Uterus (tissue), 4 donors: ENCODE results near the gene ABCC4. TPM values are rescaled to one million over a fixed set of nuclear protein-coding genes. Genes with fewer than 3 reads are reported as not detected.

ENCODE experiments used
- DNase-seq, 2 donors: peaks; one replicate each; pipeline ENCODE4 v3.0.0-alpha.2; 2019 to 2020
- H3K27ac ChIP-seq, 2 donors: fragments of 200-600 bp; sonication (generic); 1 replicate in 1 of 2; 2 replicates in 1 of 2; pipeline ENCODE4 v1.5.1; 2016 to 2018
- H3K27me3 ChIP-seq, 2 donors: fragments of 200-600 bp; sonication (generic); one replicate each; pipeline ENCODE4 v1.5.1; 2018 to 2019; ENCODE audit warnings: control low read depth in 1 of 2
- H3K36me3 ChIP-seq, 2 donors: fragments of 200-600 bp; sonication (generic); one replicate each; pipeline ENCODE4 v1.5.1; 2019; ENCODE audit warnings: control low read depth in 1 of 2
- H3K4me1 ChIP-seq, 2 donors: fragments of 200-600 bp; sonication (generic); one replicate each; pipeline ENCODE4 v1.5.1; 2018 to 2019; ENCODE audit warnings: control low read depth in 1 of 2
- H3K4me3 ChIP-seq, 2 donors: fragments of 200-600 bp; sonication (generic); 1 replicate in 1 of 2; 2 replicates in 1 of 2; pipeline ENCODE4 v1.5.1; 2018 to 2019; ENCODE audit warnings: mild to moderate bottlenecking in 1 of 2
- H3K9me3 ChIP-seq, 2 donors: fragments of 200-600 bp; sonication (generic); one replicate each; pipeline ENCODE4 v1.5.1; 2019; ENCODE audit warnings: control low read depth in 1 of 2
- POLR2A ChIP-seq, 2 donors: fragments of 450-650 bp; IDR thresholded peaks; one replicate each; pipeline ENCODE4 v1.6.1; 2016; ENCODE audit warnings: antibody characterized with exemption in 2 of 2, mild to moderate bottlenecking in 1 of 2, moderate library complexity in 1 of 2
- intact Hi-C: fragments of 100-400 bp; cut with DNase I; formaldehyde crosslinking; loops from one replicate; pipeline ENCODE4 v1.15.1; 2023; ENCODE audit warnings: low total_unique reads
- total RNA-seq, 4 donors: library from RNA; depleted of rRNA in 3 of 4; stranded (reverse); fragments of >200 nt in 3 of 4; gene quantifications; one replicate each; pipeline versions ENCODE4 v1.1.0 to v1.2.4, GENCODE V29; 2014 to 2023
- TF ChIP-seq, protein P1 (sequence below), 4 experiments: fragments of 200-600 bp in 2 of 4; fragments of 450-650 bp in 2 of 4; sonication (generic) in 2 of 4; IDR thresholded peaks; one replicate each; pipeline ENCODE4 v1.5.1; 2016 to 2019; ENCODE audit warnings: antibody characterized with exemption in 4 of 4, mild to moderate bottlenecking in 2 of 4, moderate library complexity in 1 of 4
- donor health status: DM: yes; HTN: yes; CAD: no.

Gene ABCC4
- total RNA-seq, 4 donors from 2014 or later: 13.8 to 37.7 (median 25.3) TPM

DNA sequence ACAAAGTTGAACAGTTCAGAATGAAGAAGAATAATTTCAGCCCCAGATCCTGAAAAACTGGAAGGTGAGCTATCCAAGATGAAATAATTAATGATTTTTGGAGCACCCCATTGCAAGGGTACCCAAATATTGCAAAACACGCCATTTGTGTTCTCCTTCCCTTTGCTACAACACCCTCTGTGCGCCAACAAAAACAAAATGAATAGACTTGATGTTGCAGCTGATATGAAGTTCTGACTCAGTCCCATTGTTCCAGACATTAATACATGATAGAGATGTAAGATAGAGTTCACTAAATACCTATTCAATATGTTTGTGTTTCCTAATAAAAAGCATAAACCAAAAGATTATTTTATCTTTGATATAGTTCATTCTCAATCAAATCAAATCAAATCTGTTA, 301.4 kb downstream of the ABCC4 start:
- Histone ChIP-seq H3K36me3 (no peaks in the 10 kb centered on the region), H3K27ac (no peak overlapping the region), H3K27me3 (no peaks in the 10 kb centered on the region), H3K4me1 (peaks cover 0 to 4% of the 10 kb centered on the region in 2 donors), H3K4me3 (no peak overlapping the region), H3K9me3 (no peaks in the 10 kb centered on the region)
- intact Hi-C loops: no loop called here
- TF ChIP-seq, protein P1, sequence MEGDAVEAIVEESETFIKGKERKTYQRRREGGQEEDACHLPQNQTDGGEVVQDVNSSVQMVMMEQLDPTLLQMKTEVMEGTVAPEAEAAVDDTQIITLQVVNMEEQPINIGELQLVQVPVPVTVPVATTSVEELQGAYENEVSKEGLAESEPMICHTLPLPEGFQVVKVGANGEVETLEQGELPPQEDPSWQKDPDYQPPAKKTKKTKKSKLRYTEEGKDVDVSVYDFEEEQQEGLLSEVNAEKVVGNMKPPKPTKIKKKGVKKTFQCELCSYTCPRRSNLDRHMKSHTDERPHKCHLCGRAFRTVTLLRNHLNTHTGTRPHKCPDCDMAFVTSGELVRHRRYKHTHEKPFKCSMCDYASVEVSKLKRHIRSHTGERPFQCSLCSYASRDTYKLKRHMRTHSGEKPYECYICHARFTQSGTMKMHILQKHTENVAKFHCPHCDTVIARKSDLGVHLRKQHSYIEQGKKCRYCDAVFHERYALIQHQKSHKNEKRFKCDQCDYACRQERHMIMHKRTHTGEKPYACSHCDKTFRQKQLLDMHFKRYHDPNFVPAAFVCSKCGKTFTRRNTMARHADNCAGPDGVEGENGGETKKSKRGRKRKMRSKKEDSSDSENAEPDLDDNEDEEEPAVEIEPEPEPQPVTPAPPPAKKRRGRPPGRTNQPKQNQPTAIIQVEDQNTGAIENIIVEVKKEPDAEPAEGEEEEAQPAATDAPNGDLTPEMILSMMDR (IDR thresholded peaks at IDR 0.05): no peak
- no peak for TF ChIP-seq POLR2A (IDR thresholded peaks at IDR 0.05)
- no peak for DNase-seq

DNA sequence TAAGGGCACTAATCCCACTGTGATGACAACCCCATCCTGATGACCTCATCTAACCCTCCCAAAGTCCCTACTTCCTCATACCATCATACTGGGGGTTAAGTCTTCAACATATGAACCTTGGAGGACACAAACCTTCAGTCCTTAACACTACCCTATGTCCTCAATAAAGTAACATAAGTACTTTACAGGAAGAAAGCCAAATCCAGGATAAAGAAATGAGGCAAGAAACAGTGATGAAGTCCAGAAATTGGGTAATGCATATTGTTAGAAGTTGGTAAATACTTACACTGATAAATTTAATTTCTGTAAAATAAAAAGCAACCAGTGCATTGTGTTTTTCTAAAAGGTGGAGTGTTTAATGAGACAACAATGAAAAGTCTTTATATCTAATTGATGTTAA, 304.1 kb downstream of the ABCC4 start:
- intact Hi-C loops: no loop called here
- H3K9me3 ChIP-seq: no peaks in the 10 kb centered on the region

DNA sequence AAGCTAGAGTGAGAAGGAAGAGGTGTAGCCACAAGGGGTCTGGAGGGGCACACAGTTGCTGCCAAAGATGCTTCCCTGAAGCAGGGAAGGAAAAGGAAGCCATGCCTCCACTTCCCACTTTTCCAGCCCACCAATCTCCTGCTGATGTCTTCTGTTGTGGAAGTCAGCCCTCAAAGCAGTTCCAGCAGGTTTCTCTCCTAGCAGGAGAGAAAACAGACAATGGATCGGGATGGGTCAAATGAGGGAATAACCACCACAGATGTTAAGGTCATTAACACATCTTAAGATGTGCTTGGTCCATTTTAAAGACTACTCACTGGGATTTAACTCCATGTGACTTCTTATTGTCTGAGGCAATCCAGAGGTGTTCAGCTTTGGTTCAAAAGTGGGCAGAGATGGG, 304.8 kb downstream of the ABCC4 start:
- Histone ChIP-seq H3K27ac (no peak overlapping the region), H3K36me3 (no peaks in the 10 kb centered on the region), H3K4me3 (no peak overlapping the region), H3K9me3 (no peaks in the 10 kb centered on the region), H3K27me3 (no peaks in the 10 kb centered on the region), H3K4me1 (no peaks in the 10 kb centered on the region)
- no peak for TF ChIP-seq POLR2A (IDR thresholded peaks at IDR 0.05)
- TF ChIP-seq, protein P1 (IDR thresholded peaks at IDR 0.05): no peak
- DNase-seq: no peak
- intact Hi-C loops: no loop called here

More for the DNA sequence above, 304.1 kb downstream of the ABCC4 start:
- no peak overlapping the region for H3K4me3 ChIP-seq
- DNase-seq: no peak
- TF ChIP-seq, protein P1 (IDR thresholded peaks at IDR 0.05): no peak
- TF ChIP-seq POLR2A (IDR thresholded peaks at IDR 0.05): no peak
- H3K4me1 ChIP-seq: no peaks in the 10 kb centered on the region
- H3K36me3 ChIP-seq: no peaks in the 10 kb centered on the region
- H3K27ac ChIP-seq: no peak overlapping the region
- H3K27me3 ChIP-seq: no peaks in the 10 kb centered on the region

DNA sequence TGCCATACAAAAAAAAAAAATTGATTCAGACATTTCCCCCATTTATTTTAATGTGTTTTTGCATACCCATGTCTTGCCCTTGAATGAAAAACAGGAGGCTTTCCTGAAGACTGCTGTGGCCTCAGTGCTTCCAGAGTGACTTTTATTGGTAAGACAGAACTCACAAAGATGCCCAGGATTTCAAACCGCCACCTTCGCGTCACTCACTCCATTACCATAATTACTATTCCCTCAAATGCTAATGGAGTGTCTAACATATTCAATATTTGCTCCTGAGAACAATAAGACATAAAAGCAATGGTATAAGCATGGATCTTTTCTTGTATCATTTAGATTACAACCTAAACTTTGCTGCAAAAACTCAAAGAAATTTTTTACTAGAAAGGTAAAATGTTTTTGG, 306.7 kb downstream of the ABCC4 start:
- Histone ChIP-seq H3K27ac (no peak overlapping the region), H3K27me3 (no peaks in the 10 kb centered on the region), H3K9me3 (no peaks in the 10 kb centered on the region), H3K4me1 (no peaks in the 10 kb centered on the region), H3K4me3 (no peak overlapping the region), H3K36me3 (no peaks in the 10 kb centered on the region)
- TF ChIP-seq POLR2A (IDR thresholded peaks at IDR 0.05): no peak
- TF ChIP-seq, protein P1 (IDR thresholded peaks at IDR 0.05): no peak
- intact Hi-C loops: no loop called here
- DNase-seq: no peak

DNA sequence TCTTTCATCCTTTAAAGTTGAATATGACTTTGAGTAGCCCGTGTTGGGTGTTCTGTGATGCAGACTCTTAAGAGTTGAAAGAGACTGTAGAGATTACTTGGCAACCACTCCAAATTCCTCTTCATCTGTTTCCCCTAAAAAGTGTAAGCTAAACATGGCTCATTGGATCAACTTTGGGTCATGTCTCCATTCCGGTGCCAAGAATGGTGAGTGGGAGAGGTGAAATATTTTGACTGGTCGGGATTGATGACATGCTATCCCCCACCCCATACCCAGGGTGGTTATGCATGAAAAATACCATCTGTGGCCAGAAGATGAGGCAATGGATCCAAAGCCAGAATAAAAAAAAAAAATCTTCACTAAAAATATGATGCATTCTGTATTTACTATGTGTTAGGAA, 307.6 kb downstream of the ABCC4 start:
- Histone ChIP-seq H3K4me1 (no peaks in the 10 kb centered on the region), H3K27me3 (no peaks in the 10 kb centered on the region), H3K27ac (no peak overlapping the region), H3K36me3 (no peaks in the 10 kb centered on the region), H3K9me3 (no peaks in the 10 kb centered on the region), H3K4me3 (no peak overlapping the region)
- no peak for DNase-seq
- TF ChIP-seq POLR2A (IDR thresholded peaks at IDR 0.05): no peak
- TF ChIP-seq, protein P1 (IDR thresholded peaks at IDR 0.05): no peak
- intact Hi-C loops: no loop called here
